ENCODE results near the gene ALDH16A1. TPM values are rescaled to one million over a fixed set of nuclear protein-coding genes. Genes with fewer than 3 reads are reported as not detected.
A peak's percentile ranks its signal among the peaks of the same experiment; 100 is the strongest.

ALDH16A1 gene
- polyA plus RNA-seq, 1 donor = 27.5 TPM

- peaks cover 28% of the 10 kb centered on the region for H3K36me3 ChIP-seq (ENCODE audit: control insufficient read depth, insufficient read depth, low read length)
- no peaks in the 10 kb centered on the region for H3K27me3 ChIP-seq (ENCODE audit: control insufficient read depth, insufficient read depth, low read length)
- no CpG with 5 or more reads among the region's 7 CpGs for WGBS (ENCODE audit: insufficient coverage, low lambda C conversion rate)
- no peak overlapping the region for H3K4me3 ChIP-seq (ENCODE audit: low read length)
- no peaks in the 10 kb centered on the region for H3K9me3 ChIP-seq (ENCODE audit: control insufficient read depth, low read depth, low read length)
- peaks cover 51% of the 10 kb centered on the region for H3K4me1 ChIP-seq (ENCODE audit: control insufficient read depth, insufficient read depth, low read length)
- no peak overlapping the region for H3K27ac ChIP-seq (ENCODE audit: low read length)
- DNase-seq = no peak
These were observed 45.5 kb downstream of the ALDH16A1 start for GRCh38 chr19:49498475-49498874.

GRCh38 chr19:49499030-49499670 is 46.1 kb downstream of the ALDH16A1 start:
- Histone ChIP-seq H3K27me3 (ENCODE audit: control insufficient read depth, insufficient read depth, low read length) (no peaks in the 10 kb centered on the region), H3K27ac (ENCODE audit: low read length) (peak overlapping the region; percentile 45), H3K4me3 (ENCODE audit: low read length) (no peak overlapping the region), H3K9me3 (ENCODE audit: control insufficient read depth, low read depth, low read length) (no peaks in the 10 kb centered on the region), H3K4me1 (ENCODE audit: control insufficient read depth, insufficient read depth, low read length) (peaks cover 52% of the 10 kb centered on the region), H3K36me3 (ENCODE audit: control insufficient read depth, insufficient read depth, low read length) (peaks cover 28% of the 10 kb centered on the region)
- DNase-seq = no peak
- WGBS (ENCODE audit: insufficient coverage, low lambda C conversion rate) = no CpG with 5 or more reads among the region's 19 CpGs

DNA sequence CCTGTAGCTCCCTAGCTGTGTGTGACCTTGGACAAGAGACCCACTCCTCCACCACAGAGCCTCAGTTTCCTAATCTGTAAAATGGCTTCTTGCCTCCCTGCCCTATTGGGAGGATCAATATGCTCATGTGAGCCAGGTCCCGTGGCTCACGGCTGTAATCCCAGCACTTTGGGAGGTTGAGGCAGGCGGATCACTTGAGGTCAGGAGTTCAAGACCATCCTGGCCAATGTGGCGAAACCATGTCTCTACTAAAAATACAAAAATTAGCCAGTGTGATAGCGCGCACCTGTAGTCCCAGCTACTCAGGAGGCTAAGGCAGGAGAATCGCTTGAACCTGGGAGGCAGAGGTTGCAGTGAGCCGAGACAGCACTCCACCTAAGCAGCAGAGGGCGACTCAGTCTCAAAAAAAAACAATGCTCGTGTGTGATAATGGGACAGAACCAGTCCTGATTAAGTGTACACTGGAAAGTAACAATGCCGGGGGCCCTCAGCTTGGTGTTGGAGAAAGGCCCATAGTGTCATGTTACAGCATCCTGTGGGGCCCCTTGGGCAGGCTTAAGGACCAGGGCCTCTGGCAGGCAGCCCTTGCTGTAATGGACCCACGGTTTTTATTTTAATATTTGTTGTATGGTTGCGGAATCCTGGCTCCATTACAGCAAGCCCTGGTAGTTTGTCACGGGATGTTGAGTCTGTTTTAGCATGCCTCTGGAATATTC is 50.0 kb downstream of the ALDH16A1 start:
- peaks cover 20% of the 10 kb centered on the region for H3K36me3 ChIP-seq (ENCODE audit: control insufficient read depth, insufficient read depth, low read length)
- WGBS (ENCODE audit: insufficient coverage, low lambda C conversion rate) = no CpG with 5 or more reads among the region's 14 CpGs
- peaks cover 48% of the 10 kb centered on the region for H3K4me1 ChIP-seq (ENCODE audit: control insufficient read depth, insufficient read depth, low read length)
- H3K27me3 ChIP-seq (ENCODE audit: control insufficient read depth, insufficient read depth, low read length) = no peaks in the 10 kb centered on the region
- H3K4me3 ChIP-seq (ENCODE audit: low read length) = no peak overlapping the region
- H3K27ac ChIP-seq (ENCODE audit: low read length) = no peak overlapping the region
- peak; percentile 63 to 75 for DNase-seq
- H3K9me3 ChIP-seq (ENCODE audit: control insufficient read depth, low read depth, low read length) = no peaks in the 10 kb centered on the region

- Histone ChIP-seq H3K27ac (ENCODE audit: low read length) (no peak overlapping the region), H3K4me3 (ENCODE audit: low read length) (no peak overlapping the region), H3K9me3 (ENCODE audit: control insufficient read depth, low read depth, low read length) (no peaks in the 10 kb centered on the region), H3K27me3 (ENCODE audit: control insufficient read depth, insufficient read depth, low read length) (no peaks in the 10 kb centered on the region), H3K4me1 (ENCODE audit: control insufficient read depth, insufficient read depth, low read length) (peaks cover 42% of the 10 kb centered on the region), H3K36me3 (ENCODE audit: control insufficient read depth, insufficient read depth, low read length) (peaks cover 15% of the 10 kb centered on the region)
- WGBS (ENCODE audit: insufficient coverage, low lambda C conversion rate) = no CpG with 5 or more reads among the region's 9 CpGs
- no peak for DNase-seq
These were observed 50.5 kb downstream of the ALDH16A1 start for GRCh38 chr19:49503582-49503962.

DNA sequence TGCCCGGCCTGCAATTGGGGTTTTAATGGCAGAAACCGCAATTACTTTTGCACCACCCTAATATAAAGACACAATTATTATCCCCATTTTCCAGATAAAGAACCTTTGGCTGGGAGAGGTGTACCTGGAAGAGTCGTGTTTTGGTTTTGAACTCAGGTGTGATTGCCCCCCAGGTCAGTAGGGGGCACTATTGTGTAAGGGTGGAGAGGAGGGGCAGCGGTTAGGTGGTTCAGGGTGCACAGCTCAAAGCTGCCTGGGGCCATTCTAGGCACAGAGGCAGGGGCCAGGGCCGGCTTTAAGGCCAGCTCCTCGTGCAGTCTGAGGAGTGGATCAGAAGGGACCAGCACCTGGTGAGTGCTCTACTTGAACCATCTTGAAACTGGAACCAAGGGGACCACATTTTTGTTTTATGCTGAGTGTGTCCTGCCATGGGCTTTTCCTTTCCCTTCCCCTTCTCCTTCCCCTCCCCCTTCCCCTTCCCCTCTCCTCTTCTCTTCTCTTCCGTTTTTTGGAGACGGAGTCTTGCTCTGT is 53.6 kb downstream of the ALDH16A1 start:
- H3K4me1 ChIP-seq (ENCODE audit: control insufficient read depth, insufficient read depth, low read length) = peaks cover 20% of the 10 kb centered on the region
- H3K27me3 ChIP-seq (ENCODE audit: control insufficient read depth, insufficient read depth, low read length) = no peaks in the 10 kb centered on the region
- no peaks in the 10 kb centered on the region for H3K36me3 ChIP-seq (ENCODE audit: control insufficient read depth, insufficient read depth, low read length)
- 80% methylated on average over 1 of the region's 8 CpGs for WGBS (ENCODE audit: insufficient coverage, low lambda C conversion rate)
- peak; percentile 62 to 71 for DNase-seq
- H3K27ac ChIP-seq (ENCODE audit: low read length) = no peak overlapping the region
- H3K4me3 ChIP-seq (ENCODE audit: low read length) = no peak overlapping the region
- no peaks in the 10 kb centered on the region for H3K9me3 ChIP-seq (ENCODE audit: control insufficient read depth, low read depth, low read length)

DNA sequence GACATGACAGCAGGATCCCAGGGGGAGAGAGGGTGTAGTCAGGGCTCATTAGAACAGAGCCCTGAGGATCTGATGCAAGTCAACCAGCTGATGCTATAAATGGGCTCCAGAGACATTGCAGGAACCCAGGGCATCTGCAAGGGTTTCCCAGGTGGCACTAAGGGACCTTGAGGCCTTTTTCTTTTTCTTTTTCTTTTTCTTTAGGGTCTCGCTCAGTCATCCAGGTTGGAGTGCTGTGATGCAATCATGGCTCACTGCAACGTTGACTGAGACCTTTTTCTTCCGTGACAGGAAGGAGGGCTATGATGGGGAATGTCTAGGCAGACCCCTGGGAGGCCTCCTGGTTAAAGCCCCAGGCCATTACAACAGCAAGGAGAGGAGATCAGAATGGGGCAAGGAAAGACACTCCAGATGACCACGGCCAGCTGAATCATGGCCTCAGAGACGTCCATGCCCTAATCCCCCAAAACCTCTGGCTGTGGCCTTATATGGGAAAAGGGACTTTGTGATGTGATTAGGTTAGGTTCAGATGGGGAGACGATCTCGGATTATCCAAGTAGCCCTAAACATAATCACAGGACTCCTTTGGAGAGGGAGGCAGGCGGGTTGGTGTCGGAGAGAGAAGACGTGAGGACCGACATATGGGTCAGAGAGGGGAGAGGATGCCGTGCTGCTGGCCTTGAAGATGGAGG is 54.9 kb downstream of the ALDH16A1 start:
- H3K4me3 ChIP-seq (ENCODE audit: low read length) = no peak overlapping the region
- no peaks in the 10 kb centered on the region for H3K36me3 ChIP-seq (ENCODE audit: control insufficient read depth, insufficient read depth, low read length)
- WGBS (ENCODE audit: insufficient coverage, low lambda C conversion rate) = no CpG with 5 or more reads among the region's 12 CpGs
- no peak for DNase-seq
- H3K27ac ChIP-seq (ENCODE audit: low read length) = no peak overlapping the region
- no peaks in the 10 kb centered on the region for H3K27me3 ChIP-seq (ENCODE audit: control insufficient read depth, insufficient read depth, low read length)
- no peaks in the 10 kb centered on the region for H3K9me3 ChIP-seq (ENCODE audit: control insufficient read depth, low read depth, low read length)
- peaks cover 24% of the 10 kb centered on the region for H3K4me1 ChIP-seq (ENCODE audit: control insufficient read depth, insufficient read depth, low read length)

DNA sequence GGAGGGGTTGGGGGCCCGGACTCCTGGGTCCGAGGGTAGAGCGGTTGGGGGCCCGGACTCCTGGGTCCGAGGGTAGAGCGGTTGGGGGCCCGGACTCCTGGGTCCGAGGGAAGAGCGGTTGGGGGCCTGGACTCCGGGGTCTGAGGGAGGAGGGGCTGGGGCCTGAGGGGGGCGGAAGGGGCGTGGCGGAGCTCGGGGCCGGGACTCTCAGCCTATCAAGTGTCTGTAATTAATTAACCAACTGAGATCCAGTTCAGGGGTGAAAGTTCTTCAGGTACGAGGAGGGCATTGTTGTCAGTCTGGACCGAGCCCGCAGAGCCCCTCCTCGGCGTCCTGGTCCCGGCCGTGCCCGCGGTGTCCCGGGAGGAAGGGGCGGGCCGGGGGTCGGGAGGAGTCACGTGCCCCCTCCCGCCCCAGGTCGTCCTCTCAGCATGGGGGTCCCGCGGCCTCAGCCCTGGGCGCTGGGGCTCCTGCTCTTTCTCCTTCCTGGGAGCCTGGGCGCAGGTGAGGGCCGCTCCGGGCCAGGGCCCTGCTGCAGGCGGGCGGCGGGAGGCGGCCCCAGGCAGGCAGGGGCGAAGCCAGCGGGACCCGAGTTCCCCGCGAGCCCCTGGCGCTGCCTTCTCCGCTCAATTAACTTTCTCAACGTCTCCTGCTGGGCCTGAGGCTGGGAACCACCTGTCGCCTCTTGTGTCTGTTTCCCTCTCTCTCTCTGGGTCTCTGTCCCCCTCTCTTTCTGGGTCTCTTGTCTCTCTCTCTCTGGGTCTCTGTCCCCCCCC is 60.1 kb downstream of the ALDH16A1 start:
- peak; percentile 71 to 87 for DNase-seq
- H3K9me3 ChIP-seq (ENCODE audit: control insufficient read depth, low read depth, low read length) = no peaks in the 10 kb centered on the region
- WGBS (ENCODE audit: insufficient coverage, low lambda C conversion rate) = no CpG with 5 or more reads among the region's 50 CpGs

DNA sequence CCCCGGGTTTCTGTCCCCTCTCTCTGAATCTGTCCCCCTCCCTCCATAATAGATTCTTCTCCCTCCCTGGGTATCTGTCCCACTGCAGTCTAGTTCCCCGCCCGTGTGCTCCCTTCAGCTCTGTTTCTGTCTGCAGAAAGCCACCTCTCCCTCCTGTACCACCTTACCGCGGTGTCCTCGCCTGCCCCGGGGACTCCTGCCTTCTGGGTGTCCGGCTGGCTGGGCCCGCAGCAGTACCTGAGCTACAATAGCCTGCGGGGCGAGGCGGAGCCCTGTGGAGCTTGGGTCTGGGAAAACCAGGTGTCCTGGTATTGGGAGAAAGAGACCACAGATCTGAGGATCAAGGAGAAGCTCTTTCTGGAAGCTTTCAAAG is 60.7 kb downstream of the ALDH16A1 start:
- no CpG with 5 or more reads among the region's 12 CpGs for WGBS (ENCODE audit: insufficient coverage, low lambda C conversion rate)
- H3K4me3 ChIP-seq (ENCODE audit: low read length) = peak overlapping the region; percentile 71
- H3K27ac ChIP-seq (ENCODE audit: low read length) = peak overlapping the region; percentile 99
- peaks cover 19% of the 10 kb centered on the region for H3K36me3 ChIP-seq (ENCODE audit: control insufficient read depth, insufficient read depth, low read length)
- no peaks in the 10 kb centered on the region for H3K27me3 ChIP-seq (ENCODE audit: control insufficient read depth, insufficient read depth, low read length)
- H3K9me3 ChIP-seq (ENCODE audit: control insufficient read depth, low read depth, low read length) = no peaks in the 10 kb centered on the region
- no peak for DNase-seq
- H3K4me1 ChIP-seq (ENCODE audit: control insufficient read depth, insufficient read depth, low read length) = peaks cover 28% of the 10 kb centered on the region

More for the DNA sequence above, 60.1 kb downstream of the ALDH16A1 start:
- peaks cover 28% of the 10 kb centered on the region for H3K4me1 ChIP-seq (ENCODE audit: control insufficient read depth, insufficient read depth, low read length)
- peaks cover 16% of the 10 kb centered on the region for H3K36me3 ChIP-seq (ENCODE audit: control insufficient read depth, insufficient read depth, low read length)
- H3K27ac ChIP-seq (ENCODE audit: low read length) = peak overlapping the region; percentile 99
- H3K27me3 ChIP-seq (ENCODE audit: control insufficient read depth, insufficient read depth, low read length) = no peaks in the 10 kb centered on the region
- H3K4me3 ChIP-seq (ENCODE audit: low read length) = peak overlapping the region; percentile 71

GRCh38 chr19:49514151-49514550 is 61.1 kb downstream of the ALDH16A1 start:
- no CpG with 5 or more reads among the region's 21 CpGs for WGBS (ENCODE audit: insufficient coverage, low lambda C conversion rate)
- DNase-seq = no peak

DNA sequence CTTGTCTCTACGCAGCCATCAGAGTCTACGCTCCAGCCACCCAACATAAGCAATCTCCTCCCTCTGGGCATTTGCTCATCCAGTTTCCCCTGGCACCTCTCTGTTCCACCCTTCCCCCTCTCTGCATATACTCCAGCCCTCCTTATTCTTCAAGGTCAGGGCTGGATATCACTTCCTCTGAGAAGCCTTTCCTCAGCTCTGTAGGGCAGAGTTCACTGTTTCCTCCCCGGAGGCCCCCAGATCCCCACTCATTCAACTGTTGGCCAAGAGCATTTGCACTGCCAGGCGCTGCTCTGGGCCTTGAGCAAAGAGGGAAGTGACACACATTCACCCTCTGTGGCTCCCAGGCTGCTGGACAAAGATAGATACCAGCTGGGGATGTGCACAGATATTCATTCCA is 62.7 kb downstream of the ALDH16A1 start:
- no CpG with 5 or more reads among the region's 4 CpGs for WGBS (ENCODE audit: insufficient coverage, low lambda C conversion rate)
- peaks cover 25% of the 10 kb centered on the region for H3K36me3 ChIP-seq (ENCODE audit: control insufficient read depth, insufficient read depth, low read length)
- no peaks in the 10 kb centered on the region for H3K9me3 ChIP-seq (ENCODE audit: control insufficient read depth, low read depth, low read length)
- peak overlapping the region; percentile 87 for H3K27ac ChIP-seq (ENCODE audit: low read length)
- peak overlapping the region; percentile 71 for H3K4me3 ChIP-seq (ENCODE audit: low read length)
- H3K27me3 ChIP-seq (ENCODE audit: control insufficient read depth, insufficient read depth, low read length) = no peaks in the 10 kb centered on the region
- peaks cover 30% of the 10 kb centered on the region for H3K4me1 ChIP-seq (ENCODE audit: control insufficient read depth, insufficient read depth, low read length)
- peak; percentile 88 to 96 for DNase-seq

More at GRCh38 chr19:49514151-49514550, 61.1 kb downstream of the ALDH16A1 start:
- peaks cover 28% of the 10 kb centered on the region for H3K4me1 ChIP-seq (ENCODE audit: control insufficient read depth, insufficient read depth, low read length)
- peak overlapping the region; percentile 71 for H3K4me3 ChIP-seq (ENCODE audit: low read length)
- peaks cover 19% of the 10 kb centered on the region for H3K36me3 ChIP-seq (ENCODE audit: control insufficient read depth, insufficient read depth, low read length)
- H3K27ac ChIP-seq (ENCODE audit: low read length) = peak overlapping the region; percentile 99
- no peaks in the 10 kb centered on the region for H3K27me3 ChIP-seq (ENCODE audit: control insufficient read depth, insufficient read depth, low read length)
- no peaks in the 10 kb centered on the region for H3K9me3 ChIP-seq (ENCODE audit: control insufficient read depth, low read depth, low read length)
